Sigmoid colon (tissue), 7 donors: Measurements from ENCODE around the gene TSPAN1. TPM values are rescaled to one million over a fixed set of nuclear protein-coding genes. Genes with fewer than 3 reads are reported as not detected.

Experiments used
- DNase-seq: peaks from one replicate; pipeline ENCODE4 v3.0.0-alpha.2; 2019
- H3K27ac ChIP-seq, 4 donors: fragments of 200-600 bp; sonication (generic); one replicate each; pipeline ENCODE4 v1.5.1; 2016 to 2019; ENCODE audit warnings: mild to moderate bottlenecking in 1 of 4
- H3K27me3 ChIP-seq, 3 donors: fragments of 200-600 bp; sonication (generic); one replicate each; pipeline ENCODE4 v1.5.1; 2019; ENCODE audit warnings: mild to moderate bottlenecking in 1 of 3
- H3K36me3 ChIP-seq, 4 donors: fragments of 200-600 bp; sonication (generic); one replicate each; pipeline ENCODE4 v1.5.1; 2016 to 2019
- H3K4me1 ChIP-seq, 4 donors: fragments of 200-600 bp; sonication (generic); one replicate each; pipeline ENCODE4 v1.5.1; 2017 to 2019
- H3K4me3 ChIP-seq, 4 donors: fragments of 200-600 bp; sonication (generic); one replicate each; pipeline ENCODE4 v1.5.1; 2017 to 2019; ENCODE audit warnings: mild to moderate bottlenecking in 2 of 4, moderate library complexity in 1 of 4
- H3K9me3 ChIP-seq, 4 donors: fragments of 200-600 bp in 3 of 4; sonication (generic) in 3 of 4; one replicate each; pipeline versions ENCODE4 v1.5.1 to v1.6.1; 2013 to 2019
- EP300 ChIP-seq, 4 donors: sonication (generic); formaldehyde crosslinking; IDR thresholded peaks; one replicate each; pipeline ENCODE4 v1.6.1; 2017; ENCODE audit warnings: antibody characterized with exemption in 4 of 4
- POLR2A ChIP-seq, 2 donors: fragments of 450-650 bp; IDR thresholded peaks; one replicate each; pipeline ENCODE4 v1.6.1; 2016; ENCODE audit warnings: antibody characterized with exemption in 2 of 2, mild to moderate bottlenecking in 2 of 2, moderate library complexity in 2 of 2
- POLR2AphosphoS5 ChIP-seq, 4 donors: sonication (generic); formaldehyde crosslinking; IDR thresholded peaks; one replicate each; pipeline ENCODE4 v1.6.1; 2017; ENCODE audit warnings: antibody characterized with exemption in 4 of 4
- WGBS, 2 donors: extraction: QIAGEN DNeasy Blood & Tissue Kit; methylation state at CpG; one replicate each; pipeline ENCODE4 v1.1.7; 2013; 5-methylcytosine and 5-hydroxymethylcytosine counted together
- intact Hi-C: fragments of 100-400 bp; cut with DNase I; formaldehyde crosslinking; loops from one replicate; pipeline ENCODE4 v1.15.1; 2023
- polyA plus RNA-seq, 3 donors: library from polyadenylated mRNA; stranded (reverse); fragments of 200-250 nt; gene quantifications; one replicate each; pipeline ENCODE4 v1.2.3, GENCODE V29; 2013
- total RNA-seq, 4 donors: library from RNA; depleted of rRNA; stranded (reverse); fragments of >200 nt; gene quantifications; one replicate each; pipeline ENCODE4 v1.1.0, GENCODE V29; 2016
- TF ChIP-seq, protein P1 (sequence below), 4 experiments: fragments of 450-650 bp in 3 of 4; fragments of 200-600 bp in 1 of 4; IDR thresholded peaks; one replicate each; pipeline ENCODE4 v1.5.1; 2016 to 2019; ENCODE audit warnings: antibody characterized with exemption in 4 of 4, mild to moderate bottlenecking in 3 of 4, moderate library complexity in 2 of 4
- donor health status: healthy with polysubstance abuse.
- donor health status: Bipolar disorder and iron deficiency.
- donor health status: healthy.

Gene TSPAN1
- total and polyA plus RNA-seq, 7 donors = 0.95 to 1,233 (median 8.9) TPM

DNA sequence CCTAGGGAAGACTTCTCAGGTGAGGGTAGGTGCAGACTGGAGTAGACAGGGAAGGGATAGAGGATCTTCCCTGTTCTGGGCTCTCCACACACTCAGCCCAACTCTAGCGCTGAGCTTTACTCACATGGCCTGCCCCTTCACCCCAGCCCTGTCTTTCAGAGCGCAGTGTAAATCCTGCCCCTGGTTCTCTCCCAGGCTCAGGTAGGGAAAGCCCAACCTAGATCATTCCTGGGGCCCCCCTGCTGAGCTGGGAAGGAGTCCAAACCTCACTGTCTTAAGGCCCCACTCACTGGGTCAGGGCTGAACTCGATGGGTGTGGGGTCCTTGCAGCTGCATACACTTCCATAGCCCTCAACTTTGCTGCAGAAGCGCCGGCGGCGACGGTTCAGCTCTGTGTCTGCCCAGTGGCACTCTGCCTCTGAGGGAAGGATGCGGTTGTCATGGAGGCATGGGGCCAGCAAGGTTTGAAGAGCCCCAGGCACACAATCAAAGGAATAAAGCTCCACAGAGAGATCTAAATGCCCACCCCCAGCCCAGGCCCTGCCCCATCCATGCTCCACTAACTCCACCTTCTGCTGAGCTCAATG, 19.2 kb downstream of the TSPAN1 start:
- no peak for DNase-seq
- WGBS, 2 donors = 89 to 93% methylated on average over 9 of the region's 9 CpGs
- TF ChIP-seq, protein P1, sequence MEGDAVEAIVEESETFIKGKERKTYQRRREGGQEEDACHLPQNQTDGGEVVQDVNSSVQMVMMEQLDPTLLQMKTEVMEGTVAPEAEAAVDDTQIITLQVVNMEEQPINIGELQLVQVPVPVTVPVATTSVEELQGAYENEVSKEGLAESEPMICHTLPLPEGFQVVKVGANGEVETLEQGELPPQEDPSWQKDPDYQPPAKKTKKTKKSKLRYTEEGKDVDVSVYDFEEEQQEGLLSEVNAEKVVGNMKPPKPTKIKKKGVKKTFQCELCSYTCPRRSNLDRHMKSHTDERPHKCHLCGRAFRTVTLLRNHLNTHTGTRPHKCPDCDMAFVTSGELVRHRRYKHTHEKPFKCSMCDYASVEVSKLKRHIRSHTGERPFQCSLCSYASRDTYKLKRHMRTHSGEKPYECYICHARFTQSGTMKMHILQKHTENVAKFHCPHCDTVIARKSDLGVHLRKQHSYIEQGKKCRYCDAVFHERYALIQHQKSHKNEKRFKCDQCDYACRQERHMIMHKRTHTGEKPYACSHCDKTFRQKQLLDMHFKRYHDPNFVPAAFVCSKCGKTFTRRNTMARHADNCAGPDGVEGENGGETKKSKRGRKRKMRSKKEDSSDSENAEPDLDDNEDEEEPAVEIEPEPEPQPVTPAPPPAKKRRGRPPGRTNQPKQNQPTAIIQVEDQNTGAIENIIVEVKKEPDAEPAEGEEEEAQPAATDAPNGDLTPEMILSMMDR (IDR thresholded peaks at IDR 0.05) = no peak
- TF ChIP-seq EP300 (IDR thresholded peaks at IDR 0.05) (no peak), POLR2A (IDR thresholded peaks at IDR 0.05) (no peak), POLR2AphosphoS5 (IDR thresholded peaks at IDR 0.05) (no peak)
- H3K9me3 ChIP-seq = no peaks in the 10 kb centered on the region
- no peaks in the 10 kb centered on the region for H3K27me3 ChIP-seq
- H3K36me3 ChIP-seq = peaks cover 8 to 76% (median 29%) of the 10 kb centered on the region in 4 donors
- peaks cover 0 to 23% (median 20%) of the 10 kb centered on the region in 4 donors for H3K4me1 ChIP-seq
- no peak overlapping the region for H3K27ac ChIP-seq
- intact Hi-C loops = no loop called here
- H3K4me3 ChIP-seq = no peak overlapping the region

DNA sequence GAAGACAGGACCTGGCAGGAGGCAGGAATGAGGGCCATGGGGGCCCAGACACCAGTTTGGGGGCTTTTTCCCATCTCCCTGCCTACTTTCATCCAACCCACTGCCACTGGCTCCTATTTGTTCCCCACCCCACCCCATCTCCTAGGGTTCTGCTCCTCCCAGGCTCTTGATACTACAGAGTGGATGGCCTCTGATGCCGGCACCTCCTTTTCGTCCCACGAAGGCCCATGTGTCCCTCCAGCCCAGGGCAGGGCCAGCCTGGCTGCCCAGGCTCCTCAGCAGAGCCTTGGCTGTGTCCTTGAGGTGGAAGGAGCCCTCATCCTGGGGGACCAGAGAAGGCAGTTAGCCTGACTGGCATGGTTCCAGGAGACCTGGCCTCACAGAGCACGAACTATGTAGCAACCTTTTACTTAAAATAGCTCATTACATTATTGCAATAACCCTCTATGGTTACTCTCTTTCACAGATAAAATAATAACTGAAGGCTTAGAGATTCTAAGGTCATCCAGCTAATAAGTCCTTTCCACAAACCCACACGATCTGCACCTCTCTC, 19.8 kb downstream of the TSPAN1 start:
- no peak overlapping the region for H3K4me3 ChIP-seq

DNA sequence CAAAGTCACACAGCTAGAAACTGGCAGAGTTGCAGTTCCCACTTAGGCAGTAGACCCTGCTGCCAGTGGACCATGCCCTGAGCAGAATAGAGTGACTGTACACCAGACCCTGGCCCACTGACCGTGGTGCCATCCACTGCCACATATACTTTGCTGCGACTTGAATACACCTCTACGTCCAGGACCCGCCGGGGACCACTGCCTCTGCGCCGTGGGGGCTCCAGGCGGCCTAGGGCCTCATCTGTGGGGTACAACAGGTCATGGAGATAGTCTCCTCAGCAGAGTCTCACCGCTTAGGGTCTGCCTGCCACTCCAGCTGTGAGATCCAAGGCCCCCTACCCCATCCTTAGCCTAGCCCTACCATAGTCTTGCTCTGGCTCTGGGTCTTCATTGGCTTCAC, 21.7 kb downstream of the TSPAN1 start:
- no peaks in the 10 kb centered on the region for H3K9me3 ChIP-seq
- H3K4me1 ChIP-seq = peaks cover 0 to 26% (median 23%) of the 10 kb centered on the region in 4 donors
- intact Hi-C loops = no loop called here
- DNase-seq = no peak
- H3K27ac ChIP-seq = peak overlapping the region in 1 of 4 donors; percentile 87
- 96 to 98% methylated on average over 9 of the region's 9 CpGs for WGBS, 2 donors
- no peak for TF ChIP-seq EP300 (IDR thresholded peaks at IDR 0.05)
- no peak for TF ChIP-seq POLR2AphosphoS5 (IDR thresholded peaks at IDR 0.05)
- H3K4me3 ChIP-seq = no peak overlapping the region
- H3K27me3 ChIP-seq = no peaks in the 10 kb centered on the region
- peaks cover 8 to 53% (median 19%) of the 10 kb centered on the region in 4 donors for H3K36me3 ChIP-seq

More for the DNA sequence above, 19.8 kb downstream of the TSPAN1 start:
- Histone ChIP-seq H3K27ac (no peak overlapping the region), H3K27me3 (no peaks in the 10 kb centered on the region), H3K4me1 (peaks cover 0 to 26% (median 23%) of the 10 kb centered on the region in 4 donors), H3K36me3 (peaks cover 8 to 70% (median 27%) of the 10 kb centered on the region in 4 donors), H3K9me3 (no peaks in the 10 kb centered on the region)
- TF ChIP-seq, protein P1 (IDR thresholded peaks at IDR 0.05) = no peak
- 79 to 87% methylated on average over 5 of the region's 5 CpGs for WGBS, 2 donors
- intact Hi-C loops = no loop called here
- DNase-seq = no peak

DNA sequence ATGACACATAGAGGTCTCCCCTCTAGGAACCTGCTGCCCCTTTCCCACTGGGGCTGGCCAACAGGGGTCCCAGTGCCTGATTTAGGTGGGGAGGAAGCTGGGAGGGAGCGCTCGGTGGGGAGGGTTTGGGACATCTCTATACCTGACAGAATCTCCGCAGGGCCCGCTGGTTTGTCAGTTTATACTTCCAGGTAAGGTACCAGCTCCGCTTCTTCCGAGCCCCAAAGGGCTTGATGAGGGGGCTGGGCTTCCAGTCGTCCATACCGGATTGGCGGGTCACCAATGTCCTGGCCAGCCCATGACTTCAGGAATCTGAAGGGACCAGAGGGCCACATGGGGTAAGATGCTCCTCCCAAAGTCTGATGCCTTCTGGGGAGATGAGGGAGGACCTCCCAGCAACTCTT, 22.7 kb downstream of the TSPAN1 start:
- peak overlapping the region; percentile 64 to 93 (median 82) for H3K4me3 ChIP-seq
- intact Hi-C loops = no loop called here
- peaks cover 0 to 26% (median 25%) of the 10 kb centered on the region in 4 donors for H3K4me1 ChIP-seq
- WGBS, 2 donors = 59 to 72% methylated on average over 9 of the region's 9 CpGs
- peaks cover 8 to 43% (median 13%) of the 10 kb centered on the region in 4 donors for H3K36me3 ChIP-seq
- no peak for DNase-seq
- no peaks in the 10 kb centered on the region for H3K9me3 ChIP-seq
- no peaks in the 10 kb centered on the region for H3K27me3 ChIP-seq
- TF ChIP-seq, protein P1 (IDR thresholded peaks at IDR 0.05) = no peak
- no peak for TF ChIP-seq POLR2A (IDR thresholded peaks at IDR 0.05)
- no peak for TF ChIP-seq POLR2AphosphoS5 (IDR thresholded peaks at IDR 0.05)
- TF ChIP-seq EP300 (IDR thresholded peaks at IDR 0.05) = no peak
- peak overlapping the region; percentile 65 to 87 (median 84) for H3K27ac ChIP-seq

DNA sequence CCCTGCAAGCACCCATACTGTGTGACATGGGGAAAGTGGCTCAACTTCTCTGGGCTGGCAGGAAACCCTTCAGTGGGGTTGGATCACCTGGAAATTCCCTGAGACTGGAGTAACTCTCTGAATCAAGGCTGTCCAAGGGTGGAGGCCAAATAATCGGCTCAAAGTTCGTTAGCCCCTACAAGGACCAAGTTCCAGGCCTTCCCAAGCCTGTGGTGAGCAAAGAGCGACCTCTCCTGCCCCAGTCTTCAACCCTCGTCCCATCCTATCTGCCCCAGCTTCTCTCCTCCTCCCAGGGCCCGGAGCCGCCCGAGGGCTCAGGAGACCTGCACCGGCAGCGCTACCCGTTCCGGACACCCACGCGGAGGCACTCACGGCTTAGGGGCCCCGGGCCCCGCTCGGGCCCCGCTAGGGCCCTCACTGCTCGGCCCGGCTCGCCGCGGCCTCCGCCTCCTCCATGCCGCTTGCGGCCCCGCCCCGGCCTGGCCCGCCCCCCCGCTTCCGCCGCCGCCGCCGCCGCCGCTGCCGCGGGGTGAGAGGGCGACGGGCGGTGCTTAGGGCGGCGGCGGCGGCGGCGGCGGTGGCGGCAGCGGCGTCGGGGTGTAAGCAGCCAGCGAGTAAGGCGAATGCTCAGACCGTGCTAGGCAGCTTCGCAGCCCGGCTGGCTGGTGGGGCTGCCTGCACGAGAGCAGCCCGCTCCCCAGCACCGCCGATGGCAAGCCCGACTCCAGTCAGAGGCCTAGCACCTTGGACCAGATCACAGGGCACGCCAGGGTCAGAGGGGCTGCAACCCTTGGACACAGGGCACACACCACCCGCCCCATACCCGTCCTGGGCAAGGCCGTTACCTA, 23.3 kb downstream of the TSPAN1 start, which contains the start of gene POMGNT1:
Gene POMGNT1 (minus strand): TSS at position 471 of the 848 bp plus-strand sequence. CDS start 613 bp downstream, outside the sequence.
- no peaks in the 10 kb centered on the region for H3K27me3 ChIP-seq
- peak within 1 kb of the TSS; percentile 64 to 93 (median 82) for H3K4me3 ChIP-seq
- H3K9me3 ChIP-seq = no peaks in the 10 kb centered on the region
- peak in 2 of 4 donors; percentile 83 to 85 for TF ChIP-seq POLR2AphosphoS5 (IDR thresholded peaks at IDR 0.05)
- TF ChIP-seq, protein P1 (IDR thresholded peaks at IDR 0.05) = no peak
- TF ChIP-seq POLR2A (IDR thresholded peaks at IDR 0.05) = peak in 1 of 2 donors; percentile 20
- no peak for TF ChIP-seq EP300 (IDR thresholded peaks at IDR 0.05)
- intact Hi-C loops = no loop called here
- peaks cover 2 to 37% (median 7%) of the 10 kb centered on the region in 4 donors for H3K36me3 ChIP-seq
- WGBS, 2 donors = 1% methylated on average over 67 of the region's 67 CpGs
- DNase-seq = peak; percentile 75
- H3K27ac ChIP-seq = peak within 1 kb of the TSS; percentile 65 to 87 (median 84)
- H3K4me1 ChIP-seq = peaks cover 0 to 31% (median 27%) of the 10 kb centered on the region in 4 donors
